Upper lobe of right lung (tissue), 1 donor: ENCODE results near the gene ARGFX. TPM values are rescaled to one million over a fixed set of nuclear protein-coding genes. Genes with fewer than 3 reads are reported as not detected.
A peak's percentile ranks its signal among the peaks of the same experiment; 100 is the strongest.

Experiments used
- ATAC-seq: fragments of 200-7000 bp; cut with Tn5 transposase; one replicate; pipeline ENCODE4 v1.9.1; 2020; ENCODE audit warnings: mild to moderate bottlenecking, moderate library complexity
- DNase-seq: peaks from one replicate; pipeline ENCODE4 v3.0.0-alpha.2; 2020
- H3K27ac ChIP-seq: fragments of 200-600 bp; one replicate; pipeline ENCODE4 v1.8.0; 2022
- H3K27me3 ChIP-seq: fragments of 200-600 bp; one replicate; pipeline ENCODE4 v1.8.0; 2022; ENCODE audit warnings: mild to moderate bottlenecking
- H3K36me3 ChIP-seq: fragments of 200-600 bp; one replicate; pipeline ENCODE4 v1.8.0; 2022
- H3K4me1 ChIP-seq: fragments of 200-600 bp; one replicate; pipeline ENCODE4 v1.8.0; 2022
- H3K4me3 ChIP-seq: fragments of 200-600 bp; one replicate; pipeline ENCODE4 v1.8.0; 2022; ENCODE audit warnings: mild to moderate bottlenecking
- H3K9me3 ChIP-seq: fragments of 200-600 bp; one replicate; pipeline ENCODE4 v1.8.0; 2022
- CTCF ChIP-seq: fragments of 200-600 bp; IDR thresholded peaks from one replicate; pipeline ENCODE4 v1.8.0; 2022; ENCODE audit warnings: antibody characterized with exemption
- intact Hi-C: fragments of 100-400 bp; cut with DNase I; formaldehyde crosslinking; loops from one replicate; pipeline ENCODE4 v1.11.0; 2022
- total RNA-seq: library from RNA; stranded (reverse); fragmentation: NEBNext Ultra II Directional; extraction: Animal tissue kit (Norgen Biotek cat#: 25700); gene quantifications from one replicate; pipeline ENCODE4 v1.2.1, GENCODE V29; 2021
- donor health status: DM: no; HTN: yes; CAD: no; lungs with severe emphysema.

ARGFX gene
- total RNA-seq, 1 donor from 2014 or later = not detected

DNA sequence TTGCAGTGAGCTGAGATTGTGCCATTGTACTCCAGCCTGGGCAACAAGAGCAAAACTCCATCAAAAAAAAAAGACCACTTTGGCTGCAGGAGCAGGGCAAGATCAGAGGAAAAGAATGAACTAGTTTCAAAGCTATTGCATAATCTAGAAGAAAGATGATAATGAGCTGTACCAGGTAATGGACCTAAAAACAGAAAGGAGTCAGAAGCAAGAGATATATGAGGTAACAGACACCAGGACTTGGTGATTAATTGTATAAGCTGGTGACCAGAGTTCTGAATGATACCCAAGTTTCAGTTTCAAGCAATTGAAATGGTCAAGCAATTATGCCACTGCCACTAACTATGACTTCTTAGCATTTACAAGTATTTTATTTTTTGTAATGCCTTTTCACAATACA is 24.8 kb upstream of the ARGFX start:
- H3K27me3 ChIP-seq = no peaks in the 10 kb centered on the region
- peaks cover 6% of the 10 kb centered on the region for H3K4me1 ChIP-seq
- intact Hi-C loops = no loop called here
- no peak overlapping the region for H3K27ac ChIP-seq
- H3K36me3 ChIP-seq = no peaks in the 10 kb centered on the region
- no peak for TF ChIP-seq CTCF
- no peaks in the 10 kb centered on the region for H3K9me3 ChIP-seq
- DNase-seq (no peak), ATAC-seq (no peak)
- H3K4me3 ChIP-seq = no peak overlapping the region

GRCh38 chr3:121545049-121545573 is 22.6 kb upstream of the ARGFX start:
- Histone ChIP-seq H3K9me3 (no peaks in the 10 kb centered on the region), H3K27me3 (no peaks in the 10 kb centered on the region), H3K36me3 (no peaks in the 10 kb centered on the region), H3K4me1 (peaks cover 6% of the 10 kb centered on the region), H3K27ac (no peak overlapping the region), H3K4me3 (peak overlapping the region; percentile 65)
- intact Hi-C loops = no loop called here
- ATAC-seq (no peak), DNase-seq (no peak)
- TF ChIP-seq CTCF = no peak

GRCh38 chr3:121545574-121546455 is 21.9 kb upstream of the ARGFX start, which contains the start of gene POLQ:
Gene POLQ, minus strand, starts transcription at chr3:121545988. Its CDS starts 111 bp downstream, at chr3:121545877.
- TF ChIP-seq CTCF = no peak
- DNase-seq = peak; percentile 92
- Histone ChIP-seq H3K4me1 (peaks cover 6% of the 10 kb centered on the region), H3K27ac (peak within 1 kb of the TSS; percentile 81), H3K9me3 (no peaks in the 10 kb centered on the region), H3K4me3 (peak within 1 kb of the TSS; percentile 65), H3K27me3 (no peaks in the 10 kb centered on the region), H3K36me3 (no peaks in the 10 kb centered on the region)
- intact Hi-C loops = no loop called here
- ATAC-seq = peak; percentile 100

DNA sequence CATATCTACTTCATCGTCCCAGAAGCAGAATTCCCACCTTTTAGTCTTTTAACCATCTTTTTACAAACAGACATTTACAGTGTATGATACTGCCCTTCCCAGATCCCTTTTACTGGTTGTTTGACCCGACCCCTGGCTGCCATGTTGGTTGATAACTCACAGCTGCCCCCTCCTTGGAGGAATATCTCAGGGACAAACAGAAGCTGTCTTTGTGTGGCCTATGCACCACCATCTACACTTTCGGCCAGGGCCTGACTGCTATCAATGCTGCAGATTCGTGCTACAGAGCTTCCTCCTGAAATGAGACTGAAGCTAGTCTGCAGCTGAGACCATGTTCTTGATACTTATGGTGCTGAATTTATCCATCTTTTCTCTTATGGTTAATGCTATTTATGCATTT is 15.4 kb upstream of the ARGFX start:
- no peak for ATAC-seq
- Histone ChIP-seq H3K36me3 (no peaks in the 10 kb centered on the region), H3K27ac (no peak overlapping the region), H3K4me3 (no peak overlapping the region), H3K9me3 (no peaks in the 10 kb centered on the region), H3K27me3 (no peaks in the 10 kb centered on the region), H3K4me1 (no peaks in the 10 kb centered on the region)
- no peak for DNase-seq
- intact Hi-C loops = no loop called here
- no peak for TF ChIP-seq CTCF

GRCh38 chr3:121552797-121553196 is 15.0 kb upstream of the ARGFX start:
- no peak for TF ChIP-seq CTCF
- intact Hi-C loops = no loop called here
- no peak overlapping the region for H3K4me3 ChIP-seq
- no peaks in the 10 kb centered on the region for H3K9me3 ChIP-seq
- H3K4me1 ChIP-seq = no peaks in the 10 kb centered on the region
- no peaks in the 10 kb centered on the region for H3K36me3 ChIP-seq
- DNase-seq = no peak
- H3K27me3 ChIP-seq = no peaks in the 10 kb centered on the region
- ATAC-seq = no peak
- H3K27ac ChIP-seq = no peak overlapping the region
